Renal cortex interstitium (tissue), 11 donors: ENCODE measurements around the gene TTBK2. TPM values are rescaled to one million over a fixed set of nuclear protein-coding genes. Genes with fewer than 3 reads are reported as not detected.

ENCODE experiments used
- DNase-seq, 11 donors: peaks; one replicate each; pipeline ENCODE4 v3.0.0-alpha.2; 2013; ENCODE audit warnings: low read depth in 9 of 11, low spot score in 4 of 11; ENCODE audit errors: extremely low read depth in 1 of 11
- polyA plus RNA-seq, 3 donors: library from polyadenylated mRNA; unstranded; fragments of 120-200 nt; gene quantifications; one replicate each; pipeline ENCODE4 v1.2.1, GENCODE V29; 2013; ENCODE audit not compliant: insufficient read length in 3 of 3

TTBK2 gene
- polyA plus RNA-seq, 3 donors: 9.7 to 11.7 (median 10.8) TPM

DNA sequence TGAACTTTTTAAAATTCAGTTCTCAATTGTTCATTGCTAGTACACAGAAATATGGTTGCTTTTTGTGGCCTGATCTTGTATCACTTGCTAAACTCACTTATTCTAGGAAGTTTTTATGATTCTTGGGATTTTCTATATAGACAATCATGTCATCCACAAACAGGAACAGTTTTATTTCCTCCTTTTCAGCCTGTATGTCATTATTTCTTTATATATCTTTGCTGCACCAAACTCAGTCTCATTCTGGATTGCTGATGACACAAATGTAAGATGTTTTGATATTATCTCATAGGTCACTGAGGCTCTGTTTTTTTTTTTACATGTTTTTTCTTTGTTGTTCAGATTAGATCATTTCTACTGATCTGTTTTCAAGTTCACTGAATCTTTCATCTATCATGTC is 71.7 kb downstream of the TTBK2 start:
- DNase-seq: no peak

DNA sequence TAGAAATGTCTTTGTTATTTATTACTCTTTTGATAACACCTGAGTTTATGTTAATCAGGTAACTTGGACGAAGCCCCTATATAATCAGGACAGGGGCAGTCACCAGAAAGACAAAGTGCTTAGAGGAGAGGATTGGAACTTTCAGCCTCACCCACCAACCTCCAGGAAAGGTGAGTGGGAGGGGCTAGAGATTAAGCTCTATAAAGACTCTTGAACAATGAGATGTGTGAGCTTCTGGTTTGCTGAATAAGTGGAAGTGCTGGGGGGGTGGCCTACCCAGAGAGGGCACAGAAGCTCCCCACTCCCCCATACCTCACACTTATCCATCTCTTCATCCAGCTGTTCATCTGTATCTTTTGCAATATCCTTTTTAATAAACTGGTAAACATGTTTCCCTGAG is 73.9 kb downstream of the TTBK2 start:
- DNase-seq: no peak

DNA sequence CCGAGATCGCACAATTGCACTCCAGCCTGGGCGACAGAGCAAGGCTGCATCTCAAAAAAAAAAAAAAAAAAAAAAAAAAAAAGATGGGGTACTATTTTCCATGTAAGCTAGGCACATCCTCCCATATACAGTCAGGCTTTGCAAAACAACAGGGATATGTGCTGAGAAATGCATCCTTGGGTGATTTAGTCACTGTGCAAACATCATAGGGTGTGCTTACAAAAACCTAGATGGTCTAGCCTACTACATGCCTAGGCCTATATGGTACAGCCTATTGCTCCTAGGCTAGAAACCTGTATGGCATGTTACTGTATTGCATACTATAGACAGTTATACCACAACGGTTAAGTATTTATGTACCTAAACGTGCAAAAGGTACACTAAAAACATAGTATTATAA is 75.0 kb downstream of the TTBK2 start:
- no peak for DNase-seq

DNA sequence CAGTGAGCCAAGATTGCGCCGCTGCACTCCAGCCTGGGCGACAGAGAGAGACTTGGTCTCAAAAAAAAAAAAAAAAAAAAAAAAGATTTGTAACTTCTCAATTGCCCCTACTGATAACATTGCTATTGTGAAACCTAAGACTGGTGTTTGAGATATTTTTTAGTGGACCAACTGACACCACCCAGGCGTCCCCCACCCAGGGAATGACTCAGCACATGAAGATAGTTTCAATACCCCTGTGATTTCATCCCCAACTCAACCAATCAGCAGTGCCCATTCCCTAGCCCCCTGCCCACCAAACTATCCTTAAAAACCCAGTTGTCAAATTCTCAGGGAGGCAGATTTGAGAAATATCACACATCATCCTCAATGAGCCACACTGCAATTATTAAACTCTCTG is 76.9 kb downstream of the TTBK2 start:
- DNase-seq: no peak

DNA sequence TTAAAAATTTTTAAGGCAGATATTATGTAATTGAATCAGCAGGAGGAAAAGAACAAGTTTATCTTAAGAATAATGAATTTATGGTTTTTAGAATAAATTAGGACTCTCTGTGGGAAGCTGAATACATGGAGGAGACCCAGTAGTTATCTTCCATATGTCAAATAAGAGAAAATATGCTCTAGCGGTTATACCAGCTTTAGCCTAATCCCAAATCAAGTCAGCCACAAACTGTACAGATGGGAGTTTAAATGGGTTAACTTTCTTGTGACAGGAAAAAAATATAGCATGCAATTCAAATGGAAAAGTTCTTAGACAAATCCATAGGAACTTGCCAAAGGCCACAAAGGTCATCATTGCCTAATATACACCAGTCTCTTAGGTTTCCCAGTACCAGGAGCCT is 84.3 kb downstream of the TTBK2 start:
- DNase-seq: no peak

DNA sequence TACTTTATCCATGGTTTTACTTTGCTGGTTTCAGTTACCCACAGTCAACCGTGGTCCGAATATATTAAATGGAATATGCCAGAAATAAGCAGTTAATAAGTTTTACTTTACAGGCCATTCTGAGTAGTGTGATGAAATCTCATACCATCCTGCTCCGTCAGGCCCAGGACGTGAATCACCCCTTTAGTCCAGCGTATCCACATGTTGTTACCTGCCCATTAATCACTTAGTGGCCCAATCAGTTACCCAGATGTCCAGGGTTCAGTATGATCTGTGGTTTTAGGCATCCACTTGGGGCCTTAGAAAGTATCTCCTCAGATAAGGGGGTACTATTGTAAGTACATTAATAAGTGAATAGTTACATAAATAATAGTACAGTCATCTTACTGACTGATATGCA is 88.0 kb downstream of the TTBK2 start:
- DNase-seq: no peak

DNA sequence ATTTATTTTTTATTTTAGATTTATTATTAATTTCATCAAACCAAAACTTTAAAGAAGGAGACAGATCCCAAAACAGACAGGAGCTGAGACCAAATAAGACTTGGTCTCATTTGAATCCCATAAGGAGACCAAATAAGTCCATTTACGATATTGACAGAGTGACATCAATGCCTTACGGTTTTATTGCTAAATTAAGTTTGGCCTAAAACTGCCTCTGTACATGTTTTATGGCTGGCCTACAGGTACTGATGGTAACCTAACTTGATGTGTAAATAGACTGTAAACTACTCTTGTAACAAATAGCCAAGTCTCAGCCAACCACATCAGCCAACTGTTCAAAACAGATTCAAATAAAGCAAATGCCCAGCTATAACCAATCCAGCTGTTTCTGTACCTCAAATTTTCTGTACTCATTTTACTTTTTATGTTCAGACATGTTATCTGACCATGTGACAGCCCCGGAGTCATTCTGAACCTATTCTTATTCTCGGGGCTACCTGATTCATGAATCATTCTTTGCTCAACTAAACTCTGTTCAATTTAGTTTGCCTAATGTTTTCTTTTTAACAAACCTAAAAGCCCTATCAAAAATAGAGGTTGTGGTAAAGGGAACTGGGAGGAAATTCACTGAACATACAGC is 94.2 kb downstream of the TTBK2 start:
- no peak for DNase-seq

DNA sequence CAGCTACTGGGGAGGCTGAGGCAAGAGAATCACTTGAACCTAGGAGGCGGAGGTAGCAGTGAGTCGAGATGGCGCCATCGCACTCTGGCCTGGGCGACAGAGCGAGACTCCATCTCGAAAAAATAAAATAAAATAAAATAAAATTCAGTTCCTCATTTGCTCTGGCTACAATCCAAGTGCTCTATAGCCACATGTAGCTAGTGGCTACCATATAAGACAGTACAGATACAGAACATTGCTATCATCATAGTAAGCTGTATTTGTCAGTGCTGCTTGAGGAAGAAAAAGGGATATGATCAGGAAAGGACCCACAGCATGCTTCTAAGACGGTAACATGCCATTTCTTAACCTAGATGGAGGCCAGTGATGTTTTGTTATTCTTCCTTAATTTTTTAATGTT is 95.0 kb downstream of the TTBK2 start:
- no peak for DNase-seq

DNA sequence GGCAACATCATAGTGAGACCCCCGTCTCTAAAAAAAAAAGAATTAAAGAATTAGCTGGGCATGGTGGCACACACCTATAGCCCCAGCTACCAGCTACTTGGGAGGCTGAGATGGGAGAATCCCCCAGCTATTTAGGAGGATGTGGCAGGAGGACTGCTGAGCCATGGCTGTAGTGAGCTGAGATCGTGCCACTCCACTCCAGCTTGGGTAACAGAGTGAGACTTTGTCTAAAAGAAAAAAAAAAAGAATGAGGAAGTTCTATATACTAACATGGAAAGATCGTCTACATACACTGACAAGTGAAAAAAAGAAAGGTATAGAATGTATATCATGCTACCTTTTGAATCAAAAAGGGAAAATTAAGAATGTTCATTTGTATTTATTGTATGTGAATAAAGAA is 99.8 kb downstream of the TTBK2 start:
- no peak for DNase-seq

DNA sequence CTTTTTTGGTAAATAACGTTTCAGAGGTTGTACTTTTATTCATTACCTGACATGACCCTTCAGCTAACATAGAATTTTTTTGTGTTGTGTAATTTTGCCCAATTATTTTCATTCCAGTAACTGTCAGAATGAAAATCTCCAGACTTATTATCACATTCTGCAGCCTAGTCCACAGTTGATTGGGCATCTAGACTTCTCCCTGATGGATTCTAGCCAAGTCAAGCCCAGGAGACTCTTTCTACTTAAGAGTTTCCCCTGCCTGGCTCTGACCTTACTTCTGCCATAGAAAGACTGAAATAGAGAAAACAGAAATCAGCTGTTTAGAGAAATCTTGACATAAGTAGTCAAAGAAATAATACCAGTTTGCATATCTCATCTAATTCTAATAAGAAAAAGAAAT is 100.8 kb downstream of the TTBK2 start:
- no peak for DNase-seq

DNA sequence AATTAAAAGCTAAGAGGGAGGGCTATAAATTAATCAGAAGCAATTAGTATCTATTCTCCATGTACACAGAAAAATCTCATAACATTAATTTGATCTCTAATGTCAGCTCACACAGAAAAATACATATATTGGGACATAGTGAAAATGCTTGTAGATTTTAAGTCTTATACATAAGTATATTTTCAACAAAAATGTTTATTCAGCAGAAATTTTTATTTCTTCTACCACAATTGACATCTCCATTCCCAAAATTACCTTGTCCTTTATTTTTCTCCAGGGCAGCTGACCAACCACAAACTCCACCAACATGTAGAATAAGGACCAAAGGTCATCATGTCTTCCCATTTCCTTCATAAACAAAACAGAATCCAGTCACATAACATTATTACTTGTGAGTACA is 109.1 kb downstream of the TTBK2 start:
- DNase-seq: no peak

DNA sequence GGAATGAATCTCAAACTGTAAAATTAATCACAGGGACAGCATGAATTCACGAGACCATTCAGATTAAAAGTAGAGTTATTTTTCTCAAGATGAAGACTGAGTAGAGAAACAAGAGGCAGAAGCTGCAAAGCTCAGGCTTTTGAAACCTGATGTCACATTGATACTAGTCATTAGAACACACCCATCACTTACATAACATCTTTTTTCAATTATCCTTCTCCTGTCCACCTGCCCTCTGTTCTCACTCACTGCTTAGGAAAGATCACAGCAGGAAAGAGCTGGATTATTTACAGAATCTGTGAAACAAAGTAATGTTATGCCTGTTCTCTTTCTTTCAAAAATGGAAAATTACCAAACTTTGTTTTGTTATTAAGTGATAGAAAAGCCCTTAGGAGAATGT is 111.7 kb downstream of the TTBK2 start:
- no peak for DNase-seq

DNA sequence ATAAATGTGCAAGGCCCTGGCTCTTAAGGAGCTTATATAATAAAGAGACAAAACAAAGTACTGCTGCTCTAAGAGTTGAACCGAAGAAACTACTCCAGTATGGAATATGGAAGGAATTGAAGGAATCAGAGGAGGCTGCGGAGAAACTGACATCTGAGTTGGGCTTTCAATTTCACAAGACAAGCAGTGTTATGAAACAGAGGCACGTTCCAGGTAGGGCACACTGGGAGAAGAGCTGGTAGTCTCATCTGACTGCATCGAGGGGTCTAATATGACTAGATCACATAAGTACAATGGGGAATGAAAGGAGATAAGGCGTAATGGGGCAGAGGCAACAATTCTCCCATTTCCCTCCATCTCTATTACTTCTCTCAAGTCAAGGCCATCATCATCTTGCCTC is 115.3 kb downstream of the TTBK2 start:
- no peak for DNase-seq

DNA sequence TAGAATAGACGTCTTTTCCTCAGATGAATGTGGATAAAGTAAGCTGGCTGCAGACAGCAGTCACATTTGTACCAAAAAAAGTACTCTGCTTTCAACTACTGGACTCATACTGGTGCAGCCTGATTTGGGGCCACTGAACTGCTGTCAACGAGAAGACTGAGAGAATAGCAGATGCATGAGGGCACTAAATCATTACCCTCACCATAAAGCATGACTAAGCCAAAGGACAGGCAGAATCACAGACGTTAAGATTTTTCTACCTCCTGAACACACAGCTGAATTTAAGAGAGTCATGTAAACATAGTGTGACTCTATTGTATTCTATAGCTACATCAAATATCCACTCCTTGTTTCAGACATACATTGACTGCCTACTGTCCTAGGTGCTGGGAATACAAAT is 115.8 kb downstream of the TTBK2 start:
- no peak for DNase-seq

DNA sequence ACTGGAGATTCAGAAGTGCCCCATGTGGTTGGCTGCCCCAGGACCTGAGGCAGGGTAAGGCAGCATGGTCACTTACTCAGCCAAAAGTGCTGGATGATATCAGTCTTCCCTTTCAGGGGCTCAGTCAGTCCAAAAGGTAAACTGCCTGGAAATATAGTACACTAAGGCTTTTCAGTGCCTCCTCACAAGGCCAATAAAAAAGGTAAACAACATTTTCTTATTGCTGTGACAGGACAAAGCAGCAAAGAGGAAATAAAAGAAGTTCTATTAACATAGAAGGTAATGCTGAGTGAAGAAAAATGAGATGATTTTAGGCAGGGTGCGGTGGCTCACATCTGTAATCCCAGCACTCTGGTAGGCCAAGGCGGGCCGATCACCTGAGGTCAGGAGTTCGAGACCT is 117.1 kb downstream of the TTBK2 start:
- no peak for DNase-seq

DNA sequence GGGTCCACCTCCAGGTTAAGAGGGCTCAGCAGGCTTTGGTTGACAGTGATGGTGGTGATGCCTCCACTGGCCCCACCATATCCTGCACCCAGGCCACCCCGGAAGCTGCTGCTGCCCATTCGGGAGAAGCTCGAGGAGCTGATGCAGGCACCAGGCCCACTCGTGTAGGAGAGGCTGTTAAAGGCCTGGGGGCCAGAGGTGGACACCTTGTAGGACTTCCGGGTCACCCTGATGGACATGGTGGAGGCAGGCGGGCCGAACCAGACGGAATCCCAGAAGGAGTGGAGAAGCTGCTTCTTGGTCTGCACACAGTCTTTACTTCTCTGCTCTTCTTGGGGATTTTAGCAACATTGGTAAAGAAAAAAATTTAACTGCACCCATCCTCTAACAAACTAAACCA is 118.4 kb downstream of the TTBK2 start:
- no peak for DNase-seq

DNA sequence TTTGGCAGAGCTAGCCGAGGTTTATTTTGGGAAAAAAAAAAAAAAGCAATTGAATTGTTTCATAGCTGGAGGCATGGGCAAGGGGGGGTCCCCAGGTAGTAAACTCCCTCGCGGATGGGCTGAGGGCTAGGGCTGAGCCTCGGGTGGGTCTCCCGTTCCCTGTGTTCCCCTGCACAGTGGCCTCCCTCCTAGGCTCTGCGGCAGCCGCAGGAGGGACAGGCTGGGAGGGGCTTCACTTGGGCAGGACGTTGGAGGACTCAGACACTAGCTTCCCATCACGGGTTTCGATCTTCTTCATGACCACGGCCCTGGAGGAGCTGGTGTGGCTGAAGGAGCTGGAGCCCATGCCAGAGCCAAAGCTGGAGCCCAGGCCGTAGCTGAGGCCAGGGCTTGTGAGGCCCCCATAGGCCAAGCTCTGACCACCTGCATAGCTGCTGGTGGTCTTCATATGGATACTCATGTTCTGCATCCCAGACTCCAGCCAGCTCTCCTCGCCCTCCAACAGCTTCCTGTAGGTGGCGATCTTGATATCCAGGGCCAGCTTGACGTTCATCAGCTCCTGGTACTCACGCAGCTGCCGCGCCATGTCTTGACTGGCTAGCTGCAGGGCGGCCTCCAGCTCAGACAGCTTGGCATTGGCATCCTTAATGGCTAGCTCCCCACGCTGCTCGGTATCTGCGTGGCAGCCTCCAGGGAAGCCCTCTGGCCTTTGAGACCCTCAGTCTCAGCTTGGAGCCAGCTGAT is 119.7 kb downstream of the TTBK2 start:
- DNase-seq: no peak

DNA sequence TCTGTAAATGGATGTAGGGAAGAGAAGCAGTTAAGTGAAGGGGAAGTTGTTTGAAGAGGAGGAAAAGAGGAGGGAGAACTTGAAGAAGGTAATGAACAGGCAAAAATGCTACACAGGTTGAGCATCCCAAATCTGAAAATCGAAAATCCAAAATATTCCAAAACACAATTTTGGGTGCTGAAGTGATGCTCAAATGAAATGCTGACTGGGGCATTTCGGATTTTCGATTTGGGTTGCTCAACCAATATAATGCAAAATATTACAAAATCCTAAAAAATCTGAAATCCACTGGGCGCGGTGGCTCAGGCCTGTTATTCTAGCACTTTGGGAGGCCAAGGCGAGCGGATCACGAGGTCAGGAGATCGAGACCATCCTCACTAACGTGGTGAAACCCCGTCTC is 121.8 kb downstream of the TTBK2 start:
- no peak for DNase-seq

DNA sequence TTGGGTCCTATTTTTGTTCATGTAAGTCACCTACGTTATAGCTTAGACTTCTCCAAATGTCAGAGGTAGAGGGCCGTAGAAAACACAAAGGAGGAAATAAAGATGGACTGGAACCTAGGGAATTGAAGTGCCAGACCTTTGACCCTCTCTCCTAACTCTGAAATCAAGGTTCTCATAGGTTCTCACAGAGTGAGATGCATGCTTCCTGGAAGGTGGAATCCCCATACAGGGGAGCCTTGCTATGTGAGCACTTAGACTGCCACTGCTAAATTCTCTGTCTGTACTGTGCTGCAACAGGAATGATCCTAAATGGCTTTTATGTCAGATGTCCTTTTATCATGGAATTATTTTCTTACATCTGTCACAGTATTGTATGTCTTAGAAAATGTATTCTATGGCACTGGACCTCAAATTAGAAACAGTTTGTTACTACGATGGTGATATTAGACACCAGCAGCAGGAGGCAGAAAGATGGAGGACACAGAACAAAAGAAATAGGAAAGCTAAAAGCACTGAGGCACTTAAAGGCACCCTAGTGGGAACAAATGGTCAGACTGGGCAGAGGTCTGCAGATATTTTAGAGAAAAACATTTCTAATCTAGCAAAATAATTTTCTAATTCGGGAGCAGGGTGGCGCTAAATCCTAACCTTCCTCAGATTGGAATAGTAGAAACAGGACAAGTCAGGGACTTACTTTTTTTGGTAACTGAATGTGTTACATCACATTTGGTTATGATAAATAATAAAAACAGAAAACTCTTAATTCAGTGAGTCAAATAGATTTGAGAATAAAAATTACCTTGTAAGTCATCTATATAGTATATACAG is 123.4 kb downstream of the TTBK2 start:
- DNase-seq: no peak

DNA sequence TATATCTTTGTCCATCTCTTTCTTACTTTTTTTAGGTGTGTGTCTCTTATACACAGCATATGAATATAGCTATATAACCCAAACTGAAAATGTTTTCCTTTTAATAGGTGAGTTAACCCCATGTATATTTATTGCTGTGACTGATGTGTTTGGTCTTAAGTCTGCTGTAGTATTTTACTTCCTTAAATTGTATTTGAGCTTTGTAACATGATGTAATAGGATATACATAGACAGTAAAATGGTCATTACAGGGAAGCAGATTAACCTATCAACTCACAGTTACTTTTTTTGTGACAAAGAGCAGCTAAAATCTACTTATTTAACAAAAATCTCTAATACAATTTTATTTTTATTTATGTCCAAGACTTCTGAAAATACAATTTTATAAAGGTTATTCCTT is 131.9 kb downstream of the TTBK2 start:
- DNase-seq: no peak
